Retina (tissue), 1 donor: ENCODE results near the gene PPP1R15A.
"Not testable (repeated sequence)": the region's sequence is repeated elsewhere in the genome, so short reads cannot be mapped to it uniquely, and the experiment has no call there.

Experiments
- DNase-seq: peaks from one replicate; pipeline ENCODE4 v3.0.0-alpha.2; 2016

The PPP1R15A gene

DNA sequence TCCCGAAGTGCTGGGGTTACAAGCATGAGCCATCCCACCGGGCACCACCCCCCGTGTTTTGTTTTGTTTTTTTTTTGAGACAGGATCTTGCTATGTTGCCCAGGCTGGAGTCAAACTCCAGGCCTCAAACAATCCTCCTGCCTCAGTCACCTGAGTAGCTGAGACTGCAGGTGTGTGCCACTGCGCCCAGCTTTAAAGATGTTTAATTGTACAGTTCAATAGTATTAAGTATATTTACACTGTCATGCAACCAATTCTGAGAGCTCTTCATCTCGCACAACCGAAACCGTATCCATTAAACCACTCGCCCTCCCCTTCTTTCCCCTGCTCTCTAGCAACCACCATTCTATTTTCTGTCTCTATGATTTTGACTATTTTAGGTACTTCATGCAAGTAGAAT is 43.5 kb downstream of the PPP1R15A start:
- DNase-seq, result no peak

DNA sequence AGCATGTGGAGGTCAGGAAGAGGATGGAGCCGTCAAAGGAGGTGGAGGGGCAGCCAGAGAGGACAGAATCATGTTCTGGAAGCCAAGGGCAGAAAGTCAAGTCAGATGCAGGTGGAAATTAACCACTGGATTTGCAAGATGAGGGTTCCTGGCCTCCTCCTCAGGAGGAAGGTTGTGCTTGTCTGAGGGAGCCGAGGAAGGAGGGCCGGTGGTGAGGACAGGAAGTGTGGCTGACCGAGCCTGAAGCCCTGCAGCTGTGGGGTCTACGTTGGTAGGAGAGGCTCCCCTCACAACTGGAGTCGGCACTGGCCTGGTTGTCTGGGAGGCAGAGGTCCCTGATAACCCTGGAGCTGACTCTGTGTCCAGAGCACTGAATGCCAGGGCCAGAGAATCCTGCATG is 45.9 kb downstream of the PPP1R15A start:
- DNase-seq, result no peak

- DNase-seq, result peak; percentile 32
Observed at GRCh38 chr19:48918801-48919247, 46.6 kb downstream of the PPP1R15A start.

- DNase-seq, result not testable (repeated sequence)
Observed at GRCh38 chr19:48919271-48919670, 47.0 kb downstream of the PPP1R15A start.

- no peak for DNase-seq
Observed at GRCh38 chr19:48920949-48921348, 48.7 kb downstream of the PPP1R15A start.

DNA sequence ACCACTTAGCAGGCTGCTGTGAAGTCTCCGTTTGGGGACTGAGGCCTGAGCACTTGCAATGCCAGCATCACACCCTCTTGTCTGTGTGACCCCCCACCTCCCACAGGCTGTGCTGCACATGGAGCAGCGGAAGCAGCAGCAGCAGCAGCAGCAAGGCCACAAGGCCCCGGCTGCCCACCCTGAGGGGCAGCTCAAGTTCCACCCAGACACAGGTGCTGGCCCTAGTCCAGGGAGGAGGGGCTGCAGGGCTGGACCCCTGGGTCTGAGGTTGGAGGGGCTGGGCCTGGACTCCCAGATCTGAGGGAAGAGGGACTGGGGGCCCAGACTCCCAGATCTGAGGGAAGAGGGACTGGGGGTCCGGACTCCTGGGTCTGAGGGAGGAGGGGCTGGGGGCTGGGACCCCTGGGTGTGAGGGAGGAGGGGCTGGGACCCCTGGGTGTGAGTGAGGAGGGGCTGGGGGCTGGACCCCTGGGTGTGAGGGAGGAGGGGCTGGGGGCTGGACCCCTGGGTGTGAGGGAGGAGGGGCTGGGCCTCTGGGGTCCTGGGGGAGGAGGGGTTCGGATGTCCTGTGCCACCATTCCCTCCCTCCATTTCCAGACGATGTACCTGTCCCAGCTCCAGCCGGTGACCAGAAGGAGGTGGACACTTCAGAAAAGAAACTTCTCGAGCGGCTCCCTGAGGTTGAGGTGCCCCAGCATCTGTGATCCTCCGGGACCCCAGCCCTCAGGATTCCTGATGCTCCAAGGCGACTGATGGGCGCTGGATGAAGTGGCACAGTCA is 49.7 kb downstream of the PPP1R15A start:
- DNase-seq, result no peak

DNA sequence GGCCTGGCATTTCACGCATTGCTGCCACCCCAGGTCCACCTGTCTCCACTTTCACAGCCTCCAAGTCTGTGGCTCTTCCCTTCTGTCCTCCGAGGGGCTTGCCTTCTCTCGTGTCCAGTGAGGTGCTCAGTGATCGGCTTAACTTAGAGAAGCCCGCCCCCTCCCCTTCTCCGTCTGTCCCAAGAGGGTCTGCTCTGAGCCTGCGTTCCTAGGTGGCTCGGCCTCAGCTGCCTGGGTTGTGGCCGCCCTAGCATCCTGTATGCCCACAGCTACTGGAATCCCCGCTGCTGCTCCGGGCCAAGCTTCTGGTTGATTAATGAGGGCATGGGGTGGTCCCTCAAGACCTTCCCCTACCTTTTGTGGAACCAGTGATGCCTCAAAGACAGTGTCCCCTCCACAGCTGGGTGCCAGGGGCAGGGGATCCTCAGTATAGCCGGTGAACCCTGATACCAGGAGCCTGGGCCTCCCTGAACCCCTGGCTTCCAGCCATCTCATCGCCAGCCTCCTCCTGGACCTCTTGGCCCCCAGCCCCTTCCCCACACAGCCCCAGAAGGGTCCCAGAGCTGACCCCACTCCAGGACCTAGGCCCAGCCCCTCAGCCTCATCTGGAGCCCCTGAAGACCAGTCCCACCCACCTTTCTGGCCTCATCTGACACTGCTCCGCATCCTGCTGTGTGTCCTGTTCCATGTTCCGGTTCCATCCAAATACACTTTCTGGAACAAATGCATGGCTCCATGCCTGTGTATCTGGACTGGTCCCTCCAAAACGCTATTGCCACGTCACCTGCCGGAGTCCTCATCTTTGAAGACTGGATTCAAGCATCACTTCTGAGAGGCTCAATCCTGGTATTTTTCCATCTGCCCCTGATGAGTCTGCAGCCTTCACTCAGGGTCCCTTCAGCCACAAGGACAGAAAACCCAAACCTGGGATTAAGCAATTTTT is 50.6 kb downstream of the PPP1R15A start:
- no peak for DNase-seq

GRCh38 chr19:48925240-48925843 is 53.1 kb downstream of the PPP1R15A start:
- no peak for DNase-seq
